HepG2 (cell line): Measurements from ENCODE around the gene PRPSAP2. TPM values are rescaled to one million over a fixed set of nuclear protein-coding genes. Genes with fewer than 3 reads are reported as not detected.

ENCODE experiments used
- ATAC-seq: fragments of 200-7000 bp; cut with Tn5 transposase; 3 replicates; pipeline ENCODE4 v1.9.1; 2020; ENCODE audit warnings: mild to moderate bottlenecking, moderate library complexity
- BruUV-seq: library from RNA; stranded (reverse); fragments of 400-500 nt; replicated peaks from 2 replicates; lab custom pipeline; 2021; lab: Mats Ljungman, UMichigan
- CTCF ChIA-PET: fragments of 300-600 bp; formaldehyde crosslinking; extraction: SDS; loops from one replicate; lab custom pipeline; 2021; ENCODE audit warnings: low total read pairs, inconsistent platforms, low intra/inter-chr PET ratio; lab: Yijun Ruan, JAX
- POLR2A ChIA-PET: fragments of 350-600 bp; sonication (Branson Sonifier 250); formaldehyde crosslinking; loops from one replicate; lab custom pipeline; 2020; ENCODE audit warnings: antibody characterized with exemption, inconsistent platforms; lab: Yijun Ruan, JAX
- DNase-seq: peaks from one replicate; pipeline ENCODE4 v3.0.0-alpha.2; 2015; ENCODE audit warnings: low spot score
- FAIRE-seq: peaks from 3 replicates; lab custom pipeline; 2011; peaks lifted over from hg19 to GRCh38; lab: Jason Lieb, UNC
- H2AFZ ChIP-seq: one replicate; pipeline ENCODE4 v1.6.1; 2011; ENCODE audit warnings: low read length, inconsistent platforms
- H3K27ac ChIP-seq: fragments of 300-600 bp; 3 replicates; pipeline ENCODE4 v1.8.0; 2011; ENCODE audit warnings: mixed run types, mild to moderate bottlenecking, mixed read lengths, low read length, inconsistent platforms; ENCODE audit not compliant: insufficient read depth; ENCODE audit errors: extremely low read length
- H3K27me3 ChIP-seq, 2 experiments: fragments of 200-600 bp in 1 of 2; 2 replicates in 1 of 2; 3 replicates in 1 of 2; pipeline versions ENCODE4 v1.6.0 to v1.8.0; 2011; ENCODE audit warnings: low read length in 2 of 2, mild to moderate bottlenecking in 2 of 2, moderate library complexity in 2 of 2, inconsistent platforms in 1 of 2; ENCODE audit not compliant: insufficient read depth in 2 of 2, control insufficient read depth in 1 of 2
- H3K36me3 ChIP-seq, 2 experiments: fragments of 200-600 bp in 1 of 2; replicated peaks in 1 of 2; 2 replicates in 1 of 2; 3 replicates in 1 of 2; pipeline versions ENCODE4 v1.5.1 to v1.8.0; 2011; ENCODE audit warnings: low read length in 2 of 2, inconsistent platforms in 1 of 2; ENCODE audit not compliant: insufficient read depth in 2 of 2, control insufficient read depth in 1 of 2
- H3K4me1 ChIP-seq: 2 replicates; pipeline ENCODE4 v1.5.1; 2012; ENCODE audit warnings: low read length, inconsistent platforms; ENCODE audit not compliant: insufficient read depth
- H3K4me2 ChIP-seq: 2 replicates; pipeline ENCODE4 v1.6.0; 2011; ENCODE audit warnings: low read depth, low read length, inconsistent platforms
- H3K4me3 ChIP-seq, 3 experiments: fragments of 200-600 bp in 1 of 3; sonication (generic), shearing (Covaris generic) in 1 of 3; replicated peaks in 1 of 3; 2 replicates each; pipeline ENCODE4 v1.5.1; 2011 to 2016; ENCODE audit warnings: low read length in 3 of 3, inconsistent platforms in 2 of 3, low read depth in 2 of 3, mild to moderate bottlenecking in 2 of 3, control low read depth in 1 of 3, mixed read lengths in 1 of 3; ENCODE audit not compliant: insufficient read depth in 1 of 3
- H3K79me2 ChIP-seq: one replicate; pipeline ENCODE4 v1.6.1; 2011; ENCODE audit warnings: low read length, inconsistent platforms; ENCODE audit not compliant: insufficient read depth
- H3K9ac ChIP-seq: 2 replicates; pipeline ENCODE4 v1.6.0; 2011; ENCODE audit warnings: mild to moderate bottlenecking, low read depth, low read length, inconsistent platforms; ENCODE audit not compliant: insufficient read depth
- H3K9me3 ChIP-seq: 2 replicates; pipeline ENCODE4 v1.5.1; 2012; ENCODE audit warnings: mild to moderate bottlenecking, low read length
- H4K20me1 ChIP-seq: 2 replicates; pipeline ENCODE4 v1.6.0; 2011; ENCODE audit warnings: inconsistent platforms, mild to moderate bottlenecking, low read length, moderate library complexity; ENCODE audit not compliant: insufficient read depth
- FOSL1 ChIP-seq: sonication (generic); formaldehyde crosslinking; IDR thresholded peaks from 2 replicates; pipeline ENCODE4 v1.9.0; 2021; ENCODE audit warnings: missing genetic modification reagents, borderline replicate concordance
- HMGXB4 ChIP-seq, 2 experiments: sonication (generic) in 1 of 2; formaldehyde crosslinking in 1 of 2; IDR thresholded peaks; 2 replicates each; pipeline versions ENCODE4 v1.4.0 to v1.6.1; 2018 to 2020; ENCODE audit warnings: missing genetic modification reagents in 2 of 2, borderline replicate concordance in 1 of 2, low read depth in 1 of 2, mild to moderate bottlenecking in 1 of 2, missing biosample characterization in 1 of 2
- KLF16 ChIP-seq, 2 experiments: sonication (generic) in 1 of 2; formaldehyde crosslinking in 1 of 2; IDR thresholded peaks; 2 replicates each; pipeline versions ENCODE4 v1.6.1 to v1.8.0; 2016 to 2023; ENCODE audit warnings: missing genetic modification reagents in 2 of 2, missing compliant biosample characterization in 1 of 2
- LRRFIP1 ChIP-seq: sonication (generic); formaldehyde crosslinking; conservative IDR thresholded peaks from 2 replicates; pipeline ENCODE4 v1.4.0; 2020; ENCODE audit warnings: missing genetic modification reagents
- MLXIP ChIP-seq: sonication (generic); formaldehyde crosslinking; IDR thresholded peaks from 2 replicates; pipeline ENCODE4 v1.9.0; 2021; ENCODE audit warnings: missing genetic modification reagents, borderline replicate concordance
- RBM22 ChIP-seq: fragments of 200-400 bp; formaldehyde crosslinking; optimal IDR thresholded peaks from 2 replicates; pipeline ENCODE3; 2017; ENCODE audit warnings: mild to moderate bottlenecking, low read length, moderate library complexity
- REST ChIP-seq, 2 experiments: IDR thresholded peaks; 2 replicates each; pipeline ENCODE4 v1.6.1; 2011 to 2012; ENCODE audit warnings: low read length in 2 of 2, borderline replicate concordance in 1 of 2, low read depth in 1 of 2, mild to moderate bottlenecking in 1 of 2, moderate library complexity in 1 of 2
- SRY ChIP-seq: sonication (generic); formaldehyde crosslinking; IDR thresholded peaks from 2 replicates; pipeline ENCODE4 v1.8.0; 2022; ENCODE audit warnings: mild to moderate bottlenecking, missing genetic modification reagents
- ZNF460 ChIP-seq: sonication (generic); formaldehyde crosslinking; IDR thresholded peaks from 2 replicates; pipeline ENCODE4 v1.5.1; 2020; ENCODE audit warnings: missing genetic modification reagents, mild to moderate bottlenecking, borderline replicate concordance
- ZNF607 ChIP-seq: sonication (generic); formaldehyde crosslinking; IDR thresholded peaks from 2 replicates; pipeline ENCODE4 v1.5.1; 2020; ENCODE audit warnings: missing genetic modification reagents, mild to moderate bottlenecking, borderline replicate concordance
- WGBS: methylation state at CpG from one replicate; pipeline ENCODE4 v1.1.6; 2017; ENCODE audit warnings: low lambda C conversion rate; 5-methylcytosine and 5-hydroxymethylcytosine counted together
- in situ Hi-C: cut with HindIII; loops from 2 replicates; pipeline ENCODE4 v1.10.0; 2017; ENCODE audit warnings: low pct_unique_long_range_greater_than_20kb; ENCODE audit not compliant: extremely low pct_ligation_motif_present
- intact Hi-C: fragments of 100-400 bp; cut with micrococcal nuclease; formaldehyde crosslinking; loops from one replicate; pipeline ENCODE4 v1.10.0; 2022; ENCODE audit not compliant: unreplicated experiment
- polyA plus RNA-seq, 8 experiments: library from polyadenylated mRNA; depleted of rRNA in 3 of 8; stranded (reverse) in 7 of 8; unstranded in 1 of 8; fragments of >200 nt; fragmentation: Illumina TruSeq in 4 of 8; extraction: Trizol in 4 of 8; gene quantifications; 2 replicates each; pipeline versions ENCODE4 v1.2.1 to v1.2.3, GENCODE V29; 2011 to 2016; ENCODE audit warnings: low read depth in 4 of 8, missing spikeins in 1 of 8, mixed read lengths in 1 of 8; ENCODE audit not compliant: insufficient read depth in 1 of 8
- total RNA-seq, 5 experiments: library from RNA; depleted of rRNA; stranded (reverse); fragments of >200 nt; fragmentation: Illumina TruSeq; extraction: Trizol; gene quantifications; 2 replicates each; pipeline ENCODE4 v1.2.3, GENCODE V29; 2016; ENCODE audit warnings: low read depth in 1 of 5

The PRPSAP2 gene
- total and polyA plus RNA-seq, 2 of the 13 experiments (the other 11 are each of a cell fraction or from before 2014, with no cell fraction given), result 34.0 to 58.9 TPM

- H3K4me1 ChIP-seq, result peaks cover 23% of the 10 kb centered on the region
- no peak overlapping the region for H3K27ac ChIP-seq
- H4K20me1 ChIP-seq, result no peaks in the 10 kb centered on the region
- no peak overlapping the region for H3K4me2 ChIP-seq
- DNase-seq (no peak), FAIRE-seq (no peak), ATAC-seq (no peak)
- no peak overlapping the region for H3K4me3 ChIP-seq
- H3K79me2 ChIP-seq, result no peaks in the 10 kb centered on the region
- ChIA-PET POLR2A (no interaction called here), CTCF (no interaction called here)
- no TSS peak for BruUV-seq
- no peaks in the 10 kb centered on the region for H3K27me3 ChIP-seq
- in situ Hi-C loops, result no loop called here
- H3K9me3 ChIP-seq, result no peaks in the 10 kb centered on the region
- WGBS, result 98% methylated on average over 13 of the region's 13 CpGs
- intact Hi-C loops, result no loop called here
- H2AFZ ChIP-seq, result no peak overlapping the region
- peaks cover 40 to 80% of the 10 kb centered on the region in 2 experiments for H3K36me3 ChIP-seq
- H3K9ac ChIP-seq, result no peak overlapping the region
- TF ChIP-seq KLF16 (CRISPR knock-in tag; IDR thresholded peaks at IDR 0.05) (no peak), SRY (CRISPR knock-in tag) (no peak), ZNF607 (CRISPR knock-in tag) (no peak), FOSL1 (no peak), LRRFIP1 (CRISPR knock-in tag) (no peak), RBM22 (no peak), REST (IDR thresholded peaks at IDR 0.05; ENCODE audit: borderline replicate concordance in 1 of 2, low read depth in 1 of 2, low read length in 2 of 2) (no peak), ZNF460 (CRISPR knock-in tag) (no peak), MLXIP (no peak), HMGXB4 (CRISPR knock-in tag; IDR thresholded peaks at IDR 0.05; ENCODE audit: borderline replicate concordance in 1 of 2, low read depth in 1 of 2) (no peak)
Measured at GRCh38 chr17:18975597-18975996, 117.7 kb downstream of the PRPSAP2 start.
